ENCODE measurements around the gene CANT1. TPM values are rescaled to one million over a fixed set of nuclear protein-coding genes. Genes with fewer than 3 reads are reported as not detected.

CANT1 gene
- total and polyA plus RNA-seq, 2 donors (not counting 1 experiment from before 2014, with no cell fraction given), result 39.9 to 46.6 TPM

DNA sequence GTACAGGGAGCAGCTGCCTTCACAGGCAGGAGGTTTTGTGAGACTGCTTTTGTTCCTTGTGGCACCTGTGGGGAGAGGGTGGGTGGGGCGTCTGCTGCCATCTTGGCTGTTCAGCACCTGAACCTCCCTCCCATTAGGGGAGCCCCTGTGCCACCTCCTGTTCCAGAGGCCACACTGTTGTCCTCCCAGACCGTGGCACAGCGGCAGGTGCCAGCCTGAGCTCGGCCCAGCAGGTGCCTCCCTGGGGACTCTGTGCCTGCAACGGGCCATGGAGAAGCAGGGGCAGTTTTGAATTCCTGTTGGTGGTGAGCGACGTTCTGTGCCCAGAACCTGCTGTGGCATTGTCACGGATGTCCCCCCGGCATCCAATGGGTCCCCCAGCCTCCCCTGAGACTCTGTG is 39.7 kb downstream of the CANT1 start:
- Histone ChIP-seq H2AFZ (ENCODE audit: low read length) (no peak overlapping the region), H3K4me2 (ENCODE audit: extremely low read depth, insufficient read depth, low read length) (no peak overlapping the region), H3K27me3 (ENCODE audit: control insufficient read depth, insufficient read depth, low read length) (no peaks in the 10 kb centered on the region), H3K36me3 (ENCODE audit: control insufficient read depth, insufficient read depth, low read length) (peaks cover 6% of the 10 kb centered on the region), H4K20me1 (ENCODE audit: control insufficient read depth, extremely low read depth, insufficient read depth, low read length) (no peaks in the 10 kb centered on the region), H3K4me1 (ENCODE audit: control insufficient read depth, extremely low read depth, insufficient read depth, low read length) (peaks cover 10% of the 10 kb centered on the region), H3K9ac (ENCODE audit: insufficient read depth, low read length) (no peak overlapping the region), H3K9me3 (ENCODE audit: control insufficient read depth, insufficient read depth, low read depth, low read length) (no peaks in the 10 kb centered on the region), H3K27ac (ENCODE audit: insufficient read depth, low read length) (no peak overlapping the region), H3K79me2 (ENCODE audit: control insufficient read depth, insufficient read depth, low read length) (peaks cover 3% of the 10 kb centered on the region), H3K4me3 (replicated peaks in 1 of 4; ENCODE audit: control extremely low read depth in 1 of 4, insufficient read depth in 1 of 4, low read depth in 3 of 4, low read length in 4 of 4) (no peak overlapping the region)
- TF ChIP-seq, protein P1, sequence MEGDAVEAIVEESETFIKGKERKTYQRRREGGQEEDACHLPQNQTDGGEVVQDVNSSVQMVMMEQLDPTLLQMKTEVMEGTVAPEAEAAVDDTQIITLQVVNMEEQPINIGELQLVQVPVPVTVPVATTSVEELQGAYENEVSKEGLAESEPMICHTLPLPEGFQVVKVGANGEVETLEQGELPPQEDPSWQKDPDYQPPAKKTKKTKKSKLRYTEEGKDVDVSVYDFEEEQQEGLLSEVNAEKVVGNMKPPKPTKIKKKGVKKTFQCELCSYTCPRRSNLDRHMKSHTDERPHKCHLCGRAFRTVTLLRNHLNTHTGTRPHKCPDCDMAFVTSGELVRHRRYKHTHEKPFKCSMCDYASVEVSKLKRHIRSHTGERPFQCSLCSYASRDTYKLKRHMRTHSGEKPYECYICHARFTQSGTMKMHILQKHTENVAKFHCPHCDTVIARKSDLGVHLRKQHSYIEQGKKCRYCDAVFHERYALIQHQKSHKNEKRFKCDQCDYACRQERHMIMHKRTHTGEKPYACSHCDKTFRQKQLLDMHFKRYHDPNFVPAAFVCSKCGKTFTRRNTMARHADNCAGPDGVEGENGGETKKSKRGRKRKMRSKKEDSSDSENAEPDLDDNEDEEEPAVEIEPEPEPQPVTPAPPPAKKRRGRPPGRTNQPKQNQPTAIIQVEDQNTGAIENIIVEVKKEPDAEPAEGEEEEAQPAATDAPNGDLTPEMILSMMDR (conservative IDR thresholded peaks at IDR 0.05 in 1 of 2, IDR thresholded peaks at IDR 0.05 in 1 of 2; ENCODE audit: low read depth in 1 of 2, low read length in 2 of 2), result no peak
- no peak for TF ChIP-seq EZH2 (IDR thresholded peaks at IDR 0.05; ENCODE audit: low read length, missing control alignments)
- no peak for DNase-seq (ENCODE audit: low read depth in 2 of 2)

- H2AFZ ChIP-seq (ENCODE audit: low read length), result no peak overlapping the region
- no peak overlapping the region for H3K4me2 ChIP-seq (ENCODE audit: extremely low read depth, insufficient read depth, low read length)
- no peak for TF ChIP-seq EZH2 (IDR thresholded peaks at IDR 0.05; ENCODE audit: low read length, missing control alignments)
- TF ChIP-seq, protein P1 (conservative IDR thresholded peaks at IDR 0.05 in 1 of 2, IDR thresholded peaks at IDR 0.05 in 1 of 2; ENCODE audit: low read depth in 1 of 2, low read length in 2 of 2), result no peak
- no peak overlapping the region for H3K27ac ChIP-seq (ENCODE audit: insufficient read depth, low read length)
- H3K9ac ChIP-seq (ENCODE audit: insufficient read depth, low read length), result no peak overlapping the region
- DNase-seq (ENCODE audit: low read depth in 2 of 2), result no peak
- H3K36me3 ChIP-seq (ENCODE audit: control insufficient read depth, insufficient read depth, low read length), result peaks cover 6% of the 10 kb centered on the region
- H4K20me1 ChIP-seq (ENCODE audit: control insufficient read depth, extremely low read depth, insufficient read depth, low read length), result no peaks in the 10 kb centered on the region
- peaks cover 8% of the 10 kb centered on the region for H3K4me1 ChIP-seq (ENCODE audit: control insufficient read depth, extremely low read depth, insufficient read depth, low read length)
- H3K4me3 ChIP-seq (replicated peaks in 1 of 4; ENCODE audit: control extremely low read depth in 1 of 4, insufficient read depth in 1 of 4, low read depth in 3 of 4, low read length in 4 of 4), result no peak overlapping the region
- H3K9me3 ChIP-seq (ENCODE audit: control insufficient read depth, insufficient read depth, low read depth, low read length), result no peaks in the 10 kb centered on the region
- peaks cover 3% of the 10 kb centered on the region for H3K79me2 ChIP-seq (ENCODE audit: control insufficient read depth, insufficient read depth, low read length)
- H3K27me3 ChIP-seq (ENCODE audit: control insufficient read depth, insufficient read depth, low read length), result no peaks in the 10 kb centered on the region
Observed at GRCh38 chr17:78967782-78968362, 41.7 kb downstream of the CANT1 start.

DNA sequence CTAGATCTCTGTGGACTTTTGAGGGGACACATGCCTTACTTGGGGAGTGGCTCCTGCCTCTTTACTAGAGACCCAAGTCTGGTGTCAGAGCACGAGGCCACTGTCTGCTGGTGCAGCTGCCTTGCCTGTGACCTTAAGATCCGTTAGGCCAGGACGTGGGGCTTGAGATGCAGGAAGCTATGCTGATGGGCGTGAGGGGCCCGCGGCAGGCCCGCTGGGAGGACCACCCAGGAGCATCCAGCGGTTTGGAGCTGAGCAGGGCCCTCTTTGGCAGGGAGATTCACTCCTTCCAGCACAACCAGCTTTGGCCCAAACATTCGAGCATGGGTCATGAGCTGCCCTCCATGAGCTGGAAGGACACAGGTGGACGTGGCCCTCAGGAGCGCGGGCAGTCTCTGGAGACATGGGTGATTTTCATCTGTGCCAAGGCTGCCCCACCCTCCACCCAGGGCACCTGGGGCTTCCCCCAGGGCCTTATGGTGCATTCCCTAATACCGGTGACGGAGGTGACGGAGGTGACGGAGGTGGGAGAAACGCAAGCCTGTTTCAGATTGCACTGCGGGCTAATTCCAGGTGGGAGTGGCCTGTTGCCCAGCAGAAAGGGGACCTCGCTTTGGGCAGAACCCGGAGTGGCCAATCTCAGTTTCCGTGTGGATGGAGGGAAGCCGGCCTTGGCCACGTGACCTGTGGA is 42.5 kb downstream of the CANT1 start:
- H3K4me1 ChIP-seq (ENCODE audit: control insufficient read depth, extremely low read depth, insufficient read depth, low read length), result peaks cover 14% of the 10 kb centered on the region
- DNase-seq (ENCODE audit: low read depth in 2 of 2), result no peak
- no peaks in the 10 kb centered on the region for H3K27me3 ChIP-seq (ENCODE audit: control insufficient read depth, insufficient read depth, low read length)
- no peak overlapping the region for H3K27ac ChIP-seq (ENCODE audit: insufficient read depth, low read length)
- H3K4me2 ChIP-seq (ENCODE audit: extremely low read depth, insufficient read depth, low read length), result no peak overlapping the region
- peaks cover 6% of the 10 kb centered on the region for H3K36me3 ChIP-seq (ENCODE audit: control insufficient read depth, insufficient read depth, low read length)
- no peak overlapping the region for H2AFZ ChIP-seq (ENCODE audit: low read length)
- H3K79me2 ChIP-seq (ENCODE audit: control insufficient read depth, insufficient read depth, low read length), result peaks cover 3% of the 10 kb centered on the region
- no peak overlapping the region for H3K4me3 ChIP-seq (replicated peaks in 1 of 4; ENCODE audit: control extremely low read depth in 1 of 4, insufficient read depth in 1 of 4, low read depth in 3 of 4, low read length in 4 of 4)
- no peaks in the 10 kb centered on the region for H3K9me3 ChIP-seq (ENCODE audit: control insufficient read depth, insufficient read depth, low read depth, low read length)
- H3K9ac ChIP-seq (ENCODE audit: insufficient read depth, low read length), result no peak overlapping the region
- TF ChIP-seq EZH2 (IDR thresholded peaks at IDR 0.05; ENCODE audit: low read length, missing control alignments), result no peak
- TF ChIP-seq, protein P1 (conservative IDR thresholded peaks at IDR 0.05 in 1 of 2, IDR thresholded peaks at IDR 0.05 in 1 of 2; ENCODE audit: low read depth in 1 of 2, low read length in 2 of 2), result no peak
- no peaks in the 10 kb centered on the region for H4K20me1 ChIP-seq (ENCODE audit: control insufficient read depth, extremely low read depth, insufficient read depth, low read length)
